Measurements from ENCODE around the gene KLRG1. TPM values are rescaled to one million over a fixed set of nuclear protein-coding genes. Genes with fewer than 3 reads are reported as not detected.

KLRG1 gene
- total and polyA plus RNA-seq, 3 donors from 2014 or later: 2.4 to 4.6 (median 3.5) TPM

DNA sequence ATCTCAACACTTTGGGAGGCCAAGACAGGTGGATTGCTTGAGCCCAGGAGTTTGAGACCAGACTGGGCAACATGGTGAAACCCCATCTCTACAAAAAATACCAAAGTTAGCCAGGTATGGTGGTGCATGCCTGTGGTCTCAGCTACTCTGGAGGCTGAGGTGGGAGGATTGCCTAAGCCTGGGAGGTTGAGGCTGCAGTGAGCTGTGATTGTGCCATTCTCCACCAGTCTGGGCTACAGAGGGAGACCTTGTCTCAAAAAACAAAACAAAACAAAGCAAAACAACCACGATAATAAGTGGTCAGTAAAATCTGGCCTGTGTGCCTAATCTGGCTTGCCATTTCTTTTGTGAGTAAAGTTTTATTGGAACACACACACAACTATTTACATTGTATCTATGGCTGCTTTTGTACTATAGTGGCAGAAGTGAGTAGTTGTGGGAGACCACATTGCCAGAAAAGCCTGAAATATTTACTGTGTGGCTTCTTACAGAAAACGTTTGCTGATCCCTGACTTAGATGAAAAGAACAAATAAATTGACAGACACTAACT is 19.4 kb upstream of the KLRG1 start:
- Histone ChIP-seq H3K36me3 (ENCODE audit: low read depth, missing control alignments) (no peaks in the 10 kb centered on the region), H3K9me3 (no peaks in the 10 kb centered on the region), H3K27me3 (no peaks in the 10 kb centered on the region), H3K4me3 (no peak overlapping the region), H3K27ac (no peak overlapping the region), H3K4me1 (no peaks in the 10 kb centered on the region)
- 72 to 83% methylated on average over 2 of the region's 2 CpGs for WGBS, 2 donors
- intact Hi-C loops (cut with DNase I; ENCODE audit: low total_unique reads): no loop called here
- DNase-seq: no peak
- TF ChIP-seq POLR2A (IDR thresholded peaks at IDR 0.05): no peak

GRCh38 chr12:8970432-8970831 is 18.9 kb upstream of the KLRG1 start:
- 77 to 88% methylated on average over 1 of the region's 1 CpG for WGBS, 2 donors
- intact Hi-C loops (cut with DNase I; ENCODE audit: low total_unique reads): no loop called here

GRCh38 chr12:8980137-8980536 is 9.2 kb upstream of the KLRG1 start:
- Histone ChIP-seq H3K27me3 (no peaks in the 10 kb centered on the region), H3K9me3 (no peaks in the 10 kb centered on the region), H3K4me3 (no peak overlapping the region), H3K27ac (no peak overlapping the region), H3K4me1 (no peaks in the 10 kb centered on the region), H3K36me3 (ENCODE audit: low read depth, missing control alignments) (no peaks in the 10 kb centered on the region)
- intact Hi-C loops (cut with DNase I; ENCODE audit: low total_unique reads): no loop called here
- 88 to 96% methylated on average over 3 of the region's 3 CpGs for WGBS, 2 donors
- TF ChIP-seq, protein P1, sequence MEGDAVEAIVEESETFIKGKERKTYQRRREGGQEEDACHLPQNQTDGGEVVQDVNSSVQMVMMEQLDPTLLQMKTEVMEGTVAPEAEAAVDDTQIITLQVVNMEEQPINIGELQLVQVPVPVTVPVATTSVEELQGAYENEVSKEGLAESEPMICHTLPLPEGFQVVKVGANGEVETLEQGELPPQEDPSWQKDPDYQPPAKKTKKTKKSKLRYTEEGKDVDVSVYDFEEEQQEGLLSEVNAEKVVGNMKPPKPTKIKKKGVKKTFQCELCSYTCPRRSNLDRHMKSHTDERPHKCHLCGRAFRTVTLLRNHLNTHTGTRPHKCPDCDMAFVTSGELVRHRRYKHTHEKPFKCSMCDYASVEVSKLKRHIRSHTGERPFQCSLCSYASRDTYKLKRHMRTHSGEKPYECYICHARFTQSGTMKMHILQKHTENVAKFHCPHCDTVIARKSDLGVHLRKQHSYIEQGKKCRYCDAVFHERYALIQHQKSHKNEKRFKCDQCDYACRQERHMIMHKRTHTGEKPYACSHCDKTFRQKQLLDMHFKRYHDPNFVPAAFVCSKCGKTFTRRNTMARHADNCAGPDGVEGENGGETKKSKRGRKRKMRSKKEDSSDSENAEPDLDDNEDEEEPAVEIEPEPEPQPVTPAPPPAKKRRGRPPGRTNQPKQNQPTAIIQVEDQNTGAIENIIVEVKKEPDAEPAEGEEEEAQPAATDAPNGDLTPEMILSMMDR (IDR thresholded peaks at IDR 0.05): no peak
- no peak for TF ChIP-seq POLR2A (IDR thresholded peaks at IDR 0.05)
- no peak for DNase-seq

More at GRCh38 chr12:8970432-8970831, 18.9 kb upstream of the KLRG1 start:
- Histone ChIP-seq H3K4me3 (no peak overlapping the region), H3K27ac (no peak overlapping the region), H3K9me3 (no peaks in the 10 kb centered on the region), H3K4me1 (no peaks in the 10 kb centered on the region), H3K27me3 (no peaks in the 10 kb centered on the region), H3K36me3 (ENCODE audit: low read depth, missing control alignments) (no peaks in the 10 kb centered on the region)
- TF ChIP-seq, protein P1 (IDR thresholded peaks at IDR 0.05): no peak
- TF ChIP-seq POLR2A (IDR thresholded peaks at IDR 0.05): no peak
- DNase-seq: no peak

GRCh38 chr12:8985213-8985754 is 4.1 kb upstream of the KLRG1 start:
- TF ChIP-seq, protein P1 (IDR thresholded peaks at IDR 0.05): no peak
- no peak for TF ChIP-seq POLR2A (IDR thresholded peaks at IDR 0.05)
- Histone ChIP-seq H3K36me3 (ENCODE audit: low read depth, missing control alignments) (no peaks in the 10 kb centered on the region), H3K4me3 (no peak overlapping the region), H3K4me1 (no peaks in the 10 kb centered on the region), H3K27ac (no peak overlapping the region), H3K27me3 (no peaks in the 10 kb centered on the region), H3K9me3 (no peaks in the 10 kb centered on the region)
- DNase-seq: no peak
- intact Hi-C loops (cut with DNase I; ENCODE audit: low total_unique reads): no loop called here
- WGBS, 2 donors: 87 to 100% methylated on average over 1 of the region's 1 CpG

GRCh38 chr12:8987163-8987562 is 2.2 kb upstream of the KLRG1 start:
- H3K4me1 ChIP-seq: no peaks in the 10 kb centered on the region
- H3K27ac ChIP-seq: no peak overlapping the region
- no peaks in the 10 kb centered on the region for H3K36me3 ChIP-seq (ENCODE audit: low read depth, missing control alignments)
- no peak for DNase-seq
- H3K4me3 ChIP-seq: no peak overlapping the region
- TF ChIP-seq, protein P1 (IDR thresholded peaks at IDR 0.05): no peak
- no peak for TF ChIP-seq POLR2A (IDR thresholded peaks at IDR 0.05)
- no peaks in the 10 kb centered on the region for H3K27me3 ChIP-seq
- intact Hi-C loops (cut with DNase I; ENCODE audit: low total_unique reads): no loop called here
- H3K9me3 ChIP-seq: no peaks in the 10 kb centered on the region

Data from testis (tissue), 3 donors.